MM.1S (cell line): ENCODE measurements around the gene CREB3L1.

Experiments used
- EZH2 ChIP-seq: fragments of 300-600 bp; sonication (generic); optimal IDR thresholded peaks from 2 replicates; pipeline ENCODE3; 2017; ENCODE audit warnings: low read depth, mild to moderate bottlenecking, antibody characterized with exemption, low read length, mixed read lengths
- TF ChIP-seq, protein P1 (sequence below): fragments of 300-600 bp; sonication (generic); IDR thresholded peaks from 2 replicates; pipeline ENCODE4 v1.5.1; 2016; ENCODE audit warnings: antibody characterized with exemption, low read length, mixed read lengths

DNA sequence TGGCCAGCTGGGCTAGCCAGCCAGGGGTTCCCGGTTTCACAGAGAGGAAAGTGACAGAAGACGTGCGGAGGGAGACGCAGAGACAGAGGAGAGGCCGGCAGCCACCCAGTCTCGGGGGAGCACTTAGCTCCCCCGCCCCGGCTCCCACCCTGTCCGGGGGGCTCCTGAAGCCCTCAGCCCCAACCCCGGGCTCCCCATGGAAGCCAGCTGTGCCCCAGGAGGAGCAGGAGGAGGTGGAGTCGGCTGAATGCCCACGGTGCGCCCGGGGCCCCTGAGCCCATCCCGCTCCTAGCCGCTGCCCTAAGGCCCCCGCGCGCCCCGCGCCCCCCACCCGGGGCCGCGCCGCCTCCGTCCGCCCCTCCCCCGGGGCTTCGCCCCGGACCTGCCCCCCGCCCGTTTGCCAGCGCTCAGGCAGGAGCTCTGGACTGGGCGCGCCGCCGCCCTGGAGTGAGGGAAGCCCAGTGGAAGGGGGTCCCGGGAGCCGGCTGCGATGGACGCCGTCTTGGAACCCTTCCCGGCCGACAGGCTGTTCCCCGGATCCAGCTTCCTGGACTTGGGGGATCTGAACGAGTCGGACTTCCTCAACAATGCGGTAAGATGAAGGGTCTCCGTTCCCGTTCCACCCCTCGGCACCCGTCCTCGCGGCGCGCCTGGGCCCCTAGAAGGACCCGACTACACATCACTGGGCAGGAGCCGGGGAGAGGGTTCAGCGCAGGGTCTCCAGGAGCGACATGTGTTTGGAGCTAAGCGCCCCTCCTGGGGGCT, at the start of gene CREB3L1:
- TF ChIP-seq, protein P1, sequence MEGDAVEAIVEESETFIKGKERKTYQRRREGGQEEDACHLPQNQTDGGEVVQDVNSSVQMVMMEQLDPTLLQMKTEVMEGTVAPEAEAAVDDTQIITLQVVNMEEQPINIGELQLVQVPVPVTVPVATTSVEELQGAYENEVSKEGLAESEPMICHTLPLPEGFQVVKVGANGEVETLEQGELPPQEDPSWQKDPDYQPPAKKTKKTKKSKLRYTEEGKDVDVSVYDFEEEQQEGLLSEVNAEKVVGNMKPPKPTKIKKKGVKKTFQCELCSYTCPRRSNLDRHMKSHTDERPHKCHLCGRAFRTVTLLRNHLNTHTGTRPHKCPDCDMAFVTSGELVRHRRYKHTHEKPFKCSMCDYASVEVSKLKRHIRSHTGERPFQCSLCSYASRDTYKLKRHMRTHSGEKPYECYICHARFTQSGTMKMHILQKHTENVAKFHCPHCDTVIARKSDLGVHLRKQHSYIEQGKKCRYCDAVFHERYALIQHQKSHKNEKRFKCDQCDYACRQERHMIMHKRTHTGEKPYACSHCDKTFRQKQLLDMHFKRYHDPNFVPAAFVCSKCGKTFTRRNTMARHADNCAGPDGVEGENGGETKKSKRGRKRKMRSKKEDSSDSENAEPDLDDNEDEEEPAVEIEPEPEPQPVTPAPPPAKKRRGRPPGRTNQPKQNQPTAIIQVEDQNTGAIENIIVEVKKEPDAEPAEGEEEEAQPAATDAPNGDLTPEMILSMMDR: no peak
- TF ChIP-seq EZH2: no peak
